Keratinocyte (primary cell): ENCODE data around the gene BTNL3. TPM values are rescaled to one million over a fixed set of nuclear protein-coding genes. Genes with fewer than 3 reads are reported as not detected.

ENCODE experiments used
- DNase-seq: peaks from one replicate; pipeline ENCODE4 v3.0.0-alpha.2; 2011; ENCODE audit warnings: low read depth, missing footprints, low spot score
- FAIRE-seq: peaks from 2 replicates; lab custom pipeline; 2011; peaks lifted over from hg19 to GRCh38; lab: Jason Lieb, UNC
- H2AFZ ChIP-seq: 2 replicates; pipeline ENCODE4 v1.6.0; 2012; ENCODE audit warnings: low read length, control low read depth, inconsistent platforms; ENCODE audit not compliant: control insufficient read depth
- H3K27ac ChIP-seq: 2 replicates; pipeline ENCODE4 v1.5.1; 2011; ENCODE audit warnings: low read length; ENCODE audit not compliant: control insufficient read depth, insufficient read depth
- H3K27me3 ChIP-seq: 3 replicates; pipeline ENCODE4 v1.6.0; 2011; ENCODE audit warnings: low read length; ENCODE audit not compliant: control insufficient read depth, insufficient read depth; ENCODE audit errors: extremely low read depth
- H3K36me3 ChIP-seq, 2 experiments: 2 replicates in 1 of 2; 3 replicates in 1 of 2; pipeline ENCODE4 v1.5.1; 2011; ENCODE audit warnings: low read length in 2 of 2, mild to moderate bottlenecking in 1 of 2; ENCODE audit not compliant: control insufficient read depth in 2 of 2, insufficient read depth in 2 of 2; ENCODE audit errors: extremely low read depth in 1 of 2
- H3K4me1 ChIP-seq: 3 replicates; pipeline ENCODE4 v1.5.1; 2011; ENCODE audit warnings: low read length; ENCODE audit not compliant: control insufficient read depth, insufficient read depth; ENCODE audit errors: extremely low read depth
- H3K4me2 ChIP-seq: 3 replicates; pipeline ENCODE4 v1.6.0; 2011; ENCODE audit warnings: low read depth, low read length; ENCODE audit not compliant: control insufficient read depth, insufficient read depth; ENCODE audit errors: extremely low read depth
- H3K4me3 ChIP-seq, 3 experiments: fragments of 200-600 bp in 1 of 3; sonication (generic) in 1 of 3; 2 replicates in 2 of 3; 3 replicates in 1 of 3; pipeline ENCODE4 v1.5.1; 2011 to 2016; ENCODE audit warnings: low read length in 3 of 3, mild to moderate bottlenecking in 3 of 3, control low read depth in 2 of 3, inconsistent platforms in 1 of 3, low read depth in 1 of 3, mixed read lengths in 1 of 3, mixed run types in 1 of 3, moderate library complexity in 1 of 3; ENCODE audit not compliant: control insufficient read depth in 2 of 3, insufficient read depth in 2 of 3; ENCODE audit errors: extremely low read depth in 1 of 3
- H3K79me2 ChIP-seq: 2 replicates; pipeline ENCODE4 v1.6.0; 2012; ENCODE audit warnings: low read length; ENCODE audit not compliant: control insufficient read depth, insufficient read depth
- H3K9ac ChIP-seq: 3 replicates; pipeline ENCODE4 v1.6.0; 2011; ENCODE audit warnings: low read length; ENCODE audit not compliant: control insufficient read depth, insufficient read depth; ENCODE audit errors: extremely low read depth
- H3K9me1 ChIP-seq: 3 replicates; pipeline ENCODE4 v1.6.0; 2011; ENCODE audit warnings: low read length; ENCODE audit not compliant: control insufficient read depth, insufficient read depth; ENCODE audit errors: extremely low read depth
- H3K9me3 ChIP-seq: 2 replicates; pipeline ENCODE4 v1.5.1; 2012; ENCODE audit warnings: low read depth, low read length; ENCODE audit not compliant: control insufficient read depth
- H4K20me1 ChIP-seq: 3 replicates; pipeline ENCODE4 v1.6.0; 2011; ENCODE audit warnings: low read length; ENCODE audit not compliant: control insufficient read depth, insufficient read depth; ENCODE audit errors: extremely low read depth
- CTCF ChIP-seq, 3 experiments: IDR thresholded peaks in 1 of 3; conservative IDR thresholded peaks in 1 of 3; optimal IDR thresholded peaks in 1 of 3; 2 replicates in 2 of 3; 3 replicates in 1 of 3; pipeline versions ENCODE3 to v1.5.1; 2011; ENCODE audit warnings: low read length in 3 of 3, mild to moderate bottlenecking in 3 of 3, moderate library complexity in 2 of 3, control low read depth in 1 of 3, inconsistent platforms in 1 of 3; ENCODE audit not compliant: insufficient read depth in 2 of 3; ENCODE audit errors: extremely low read depth in 1 of 3
- EZH2 ChIP-seq: IDR thresholded peaks from one replicate; pipeline ENCODE4 v1.6.1; 2012; ENCODE audit warnings: inconsistent platforms, mild to moderate bottlenecking, low read length, moderate library complexity
- dilution Hi-C: fragments of 300-500 bp; cut with MboI; formaldehyde crosslinking; loops from one replicate; pipeline ENCODE4 v1.7.0; 2020; ENCODE audit warnings: low sequenced_read_pairs; ENCODE audit not compliant: extremely low pct_ligation_motif_present
- polyA plus RNA-seq, 5 experiments: library from polyadenylated mRNA; depleted of rRNA in 3 of 5; stranded (reverse) in 3 of 5; stranded (forward) in 1 of 5; unstranded in 1 of 5; fragments of >200 nt; gene quantifications; 1 replicate in 1 of 5; 2 replicates in 3 of 5; 3 replicates in 1 of 5; pipeline versions ENCODE4 v1.2.1 to v1.2.3, GENCODE V29; 2011 to 2012; ENCODE audit warnings: missing spikeins in 2 of 5, low read depth in 1 of 5, low replicate concordance in 1 of 5

Gene BTNL3
- polyA plus RNA-seq, 1 donor (not counting 4 experiments of a cell fraction or from before 2014, with no cell fraction given), result not detected

- dilution Hi-C loops, result no loop called here
- Histone ChIP-seq H3K4me2 (no peak overlapping the region), H3K4me1 (no peaks in the 10 kb centered on the region), H3K36me3 (no peaks in the 10 kb centered on the region), H3K4me3 (no peak overlapping the region), H3K27ac (no peak overlapping the region), H3K9me3 (peaks cover 2% of the 10 kb centered on the region), H3K9ac (no peak overlapping the region), H3K27me3 (no peaks in the 10 kb centered on the region), H4K20me1 (no peaks in the 10 kb centered on the region), H3K9me1 (peaks cover 2% of the 10 kb centered on the region), H2AFZ (no peak overlapping the region), H3K79me2 (no peaks in the 10 kb centered on the region)
- TF ChIP-seq EZH2, result no peak
- TF ChIP-seq CTCF (optimal IDR thresholded peaks at IDR 0.05 in 1 of 3, IDR thresholded peaks at IDR 0.05 in 1 of 3, conservative IDR thresholded peaks at IDR 0.05 in 1 of 3; ENCODE audit: extremely low read depth in 1 of 3, insufficient read depth in 2 of 3, low read length in 3 of 3), result no peak
- no peak for DNase-seq
- FAIRE-seq, result no peak
These were observed 39.6 kb downstream of the BTNL3 start for GRCh38 chr5:181028032-181028819.

- TF ChIP-seq EZH2 (no peak), CTCF (optimal IDR thresholded peaks at IDR 0.05 in 1 of 3, IDR thresholded peaks at IDR 0.05 in 1 of 3, conservative IDR thresholded peaks at IDR 0.05 in 1 of 3; ENCODE audit: extremely low read depth in 1 of 3, insufficient read depth in 2 of 3, low read length in 3 of 3) (no peak)
- dilution Hi-C loops, result no loop called here
- Histone ChIP-seq H3K36me3 (no peaks in the 10 kb centered on the region), H3K4me1 (no peaks in the 10 kb centered on the region), H4K20me1 (no peaks in the 10 kb centered on the region), H3K9me3 (peaks cover 2% of the 10 kb centered on the region), H3K9ac (no peak overlapping the region), H3K27me3 (no peaks in the 10 kb centered on the region), H2AFZ (no peak overlapping the region), H3K27ac (no peak overlapping the region), H3K79me2 (no peaks in the 10 kb centered on the region), H3K4me2 (no peak overlapping the region), H3K4me3 (no peak overlapping the region), H3K9me1 (no peaks in the 10 kb centered on the region)
- DNase-seq, result no peak
- FAIRE-seq, result no peak
These were observed 43.1 kb downstream of the BTNL3 start for GRCh38 chr5:181031716-181032115.
